HG02623 (cell line): ENCODE data around the gene AFTPH.
"Not testable (repeated sequence)": the region's sequence is repeated elsewhere in the genome, so short reads cannot be mapped to it uniquely, and the experiment has no call there.

ENCODE experiments used
- ATAC-seq: cut with Tn5 transposase; IDR thresholded peaks from one replicate; pipeline ENCODE4 v1.9.1; 2021; ENCODE audit warnings: moderate library complexity; ENCODE audit not compliant: unreplicated experiment

Gene AFTPH

DNA sequence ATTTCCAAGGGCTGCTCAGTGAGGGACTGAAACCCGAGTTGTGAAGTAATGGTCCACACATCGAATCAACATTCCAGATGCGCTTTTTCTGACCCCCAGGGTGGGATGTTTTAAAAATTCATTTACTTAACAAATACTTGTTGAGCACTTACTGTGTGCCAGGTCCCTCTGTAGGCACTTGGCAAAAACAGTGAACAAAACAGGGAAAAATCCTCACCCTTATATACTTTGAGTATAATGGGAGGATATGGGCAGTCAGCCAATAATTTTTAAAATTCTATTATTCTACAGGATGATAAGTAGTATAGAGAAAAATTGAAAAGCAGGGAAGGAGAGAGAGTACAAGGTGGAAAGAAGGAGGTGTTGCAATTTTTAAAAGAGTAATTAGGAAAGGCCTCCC is 31.3 kb upstream of the AFTPH start:
- ATAC-seq: no peak

DNA sequence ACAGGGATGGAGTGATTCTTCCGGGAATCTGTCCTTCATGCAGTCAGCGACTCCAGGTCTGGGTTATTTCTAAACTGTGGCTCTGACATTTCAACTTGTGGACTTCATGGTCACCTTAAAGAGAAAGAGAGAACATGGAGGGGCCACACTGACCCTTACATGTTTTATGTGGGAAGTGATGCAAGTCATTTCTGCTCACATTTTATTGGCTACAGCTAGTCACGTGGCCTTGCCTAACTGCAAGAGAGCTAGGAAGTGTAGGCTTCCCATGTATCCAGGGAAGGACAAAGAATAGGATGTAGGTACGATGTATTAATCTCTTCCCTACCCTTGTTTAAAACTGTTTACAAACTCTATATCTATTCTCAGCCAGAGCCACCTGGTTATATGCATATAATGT is 30.3 kb upstream of the AFTPH start:
- no peak for ATAC-seq

DNA sequence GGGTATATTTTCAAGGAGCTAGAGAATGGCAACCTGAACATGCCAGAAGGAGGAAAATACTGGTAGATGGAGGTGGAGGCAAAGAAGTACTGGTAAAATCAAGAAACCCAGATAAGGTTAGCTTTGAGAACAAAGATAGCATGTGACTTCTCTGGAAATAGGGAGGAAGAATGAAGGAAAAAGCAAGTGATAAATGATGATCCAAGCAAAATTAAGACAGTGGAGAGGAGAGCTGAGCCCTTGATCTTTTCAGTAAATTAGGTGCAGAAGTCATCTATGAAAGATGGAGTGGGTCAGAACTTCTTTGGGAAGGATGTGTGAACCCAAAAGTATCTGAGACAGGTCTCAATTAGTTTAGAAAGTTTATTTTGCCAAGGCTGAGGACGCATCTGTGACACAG is 25.7 kb upstream of the AFTPH start:
- ATAC-seq: no peak

DNA sequence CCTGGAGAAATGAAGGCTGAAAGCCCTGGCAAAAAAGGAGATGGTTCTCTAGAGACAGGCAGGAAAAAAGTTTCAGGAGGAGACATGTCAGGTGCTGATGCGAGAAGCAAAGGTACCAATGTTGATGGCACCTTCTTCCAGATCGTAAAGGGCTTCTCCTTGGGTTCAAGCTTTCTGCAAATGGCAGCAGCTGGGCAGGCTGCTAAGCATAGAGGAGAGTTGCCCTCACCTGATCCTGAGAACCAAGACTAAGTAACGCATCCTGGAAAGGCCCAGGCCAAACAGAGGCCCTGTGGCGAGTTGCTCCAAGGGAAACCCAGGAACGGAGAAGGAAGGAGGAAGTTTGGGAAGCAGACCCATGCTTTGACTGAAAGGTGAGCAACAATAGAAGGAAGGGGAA is 23.6 kb upstream of the AFTPH start:
- no peak for ATAC-seq

DNA sequence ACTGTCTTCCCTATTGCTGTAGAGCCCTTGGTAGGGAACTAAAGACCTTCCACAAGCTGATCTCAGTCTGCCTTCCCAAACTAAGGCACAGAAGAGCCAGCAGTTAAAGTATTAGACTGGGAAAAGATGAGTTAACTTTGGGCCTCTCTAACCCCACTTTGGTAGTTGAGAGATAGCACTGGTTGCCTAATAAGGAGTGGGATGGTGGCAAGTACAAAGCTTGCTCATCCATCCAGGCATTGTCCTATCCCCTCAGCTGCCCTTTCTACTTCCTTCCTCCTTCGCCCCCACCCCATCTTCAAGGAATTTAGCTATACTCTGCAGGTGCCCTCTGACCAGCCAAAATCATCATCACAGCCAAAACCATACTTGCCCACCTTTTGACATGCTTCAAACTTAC is 22.2 kb upstream of the AFTPH start:
- no peak for ATAC-seq

DNA sequence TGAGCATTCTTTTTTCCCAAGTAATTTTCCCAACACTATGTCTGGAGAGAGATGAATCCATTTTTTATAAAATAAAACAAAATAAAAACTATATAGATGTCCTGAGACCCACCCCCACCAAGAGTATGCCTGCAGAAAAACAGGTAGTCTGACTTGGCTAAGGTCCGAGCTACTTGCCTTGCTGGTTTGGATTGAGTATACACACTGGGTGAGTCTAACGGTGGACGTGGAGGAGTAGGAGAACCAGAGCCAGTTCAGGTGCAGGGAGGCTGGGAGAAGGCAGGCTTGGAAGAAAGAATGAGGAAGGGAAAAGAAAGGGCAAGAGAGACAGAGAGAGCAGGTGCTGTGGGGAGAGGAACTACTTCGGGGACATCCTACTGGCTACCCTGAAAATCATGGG is 21.3 kb upstream of the AFTPH start:
- no peak for ATAC-seq

DNA sequence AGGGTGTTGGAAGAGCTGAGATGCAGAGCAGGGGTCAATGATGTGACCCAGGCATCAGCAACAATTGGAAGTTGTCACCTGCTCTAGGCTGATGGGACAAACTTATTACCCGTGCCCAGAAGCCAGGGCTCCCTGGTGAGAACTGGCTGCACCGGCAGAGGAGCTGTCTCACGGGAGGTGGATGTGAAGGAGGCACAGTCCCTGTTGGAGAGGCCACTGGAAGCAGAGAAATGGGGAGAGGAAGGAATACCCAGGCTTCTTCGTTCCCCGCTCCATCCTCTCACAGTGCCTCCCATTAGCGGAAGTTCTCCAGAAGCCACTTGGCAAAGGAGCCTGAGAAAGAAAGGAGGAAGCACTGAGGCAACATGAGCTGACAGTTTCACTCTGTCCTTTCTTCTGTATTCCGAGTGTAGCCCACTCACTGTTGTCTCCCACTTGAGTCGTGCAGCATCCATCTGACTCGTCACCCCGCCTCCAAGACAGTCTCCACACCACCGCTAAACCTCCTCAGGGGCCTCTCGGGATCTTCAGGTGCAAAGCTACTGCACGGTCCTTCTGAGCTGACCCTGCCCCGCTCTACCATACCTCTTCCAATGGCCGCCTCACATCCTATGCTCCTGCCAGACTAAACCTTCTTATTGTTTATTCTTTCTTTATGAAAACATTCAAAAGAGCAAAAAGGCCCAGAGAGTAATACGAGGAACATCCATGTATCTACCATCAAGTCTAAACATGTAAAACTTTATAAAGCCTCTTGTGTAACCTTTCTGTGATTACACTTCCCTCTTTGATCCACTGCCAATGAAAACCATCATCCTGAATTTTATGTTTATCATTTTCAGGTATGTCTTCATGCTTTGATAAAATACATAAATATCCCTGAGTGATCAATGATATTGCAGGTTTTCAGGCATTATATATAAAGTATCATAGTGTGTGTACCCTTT is 19.1 kb upstream of the AFTPH start:
- no peak for ATAC-seq

DNA sequence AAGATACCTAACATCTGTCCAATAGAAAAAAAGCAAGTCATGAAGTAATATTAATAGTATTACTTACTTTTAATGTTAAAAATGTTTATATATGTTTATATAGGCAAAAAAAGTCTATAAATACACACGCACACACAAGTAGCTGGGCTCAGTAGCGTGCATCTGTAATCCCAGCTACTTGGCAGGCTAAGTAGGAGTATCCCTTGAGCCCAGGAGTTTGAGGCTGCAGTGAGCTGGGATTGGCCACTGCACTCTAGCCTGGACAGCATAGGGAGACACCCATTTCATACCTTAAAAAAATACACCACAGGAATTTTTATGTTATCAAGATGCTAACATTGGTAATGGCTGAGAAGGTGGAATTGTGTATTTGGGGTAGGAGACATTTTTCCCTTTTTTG is 17.4 kb upstream of the AFTPH start:
- no peak for ATAC-seq

DNA sequence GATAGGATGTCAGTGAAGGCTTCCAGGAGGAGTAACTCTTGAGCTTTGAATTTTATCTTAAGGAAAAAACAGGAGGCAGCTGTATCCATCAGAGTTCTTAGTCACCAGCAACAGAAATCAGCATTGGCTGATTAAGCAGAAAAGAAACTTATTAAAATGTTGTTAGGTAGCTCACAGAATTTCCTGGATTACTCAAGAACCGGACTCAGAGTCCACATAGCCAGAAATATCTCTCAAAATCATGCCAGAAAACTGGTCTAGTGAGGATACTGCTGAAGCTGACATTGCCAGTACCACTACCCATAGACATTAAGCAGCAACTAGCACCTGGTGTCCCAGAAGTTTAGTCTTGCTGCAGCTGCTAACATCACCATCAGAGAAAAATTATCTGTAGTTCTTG is 10.1 kb upstream of the AFTPH start:
- no peak for ATAC-seq

DNA sequence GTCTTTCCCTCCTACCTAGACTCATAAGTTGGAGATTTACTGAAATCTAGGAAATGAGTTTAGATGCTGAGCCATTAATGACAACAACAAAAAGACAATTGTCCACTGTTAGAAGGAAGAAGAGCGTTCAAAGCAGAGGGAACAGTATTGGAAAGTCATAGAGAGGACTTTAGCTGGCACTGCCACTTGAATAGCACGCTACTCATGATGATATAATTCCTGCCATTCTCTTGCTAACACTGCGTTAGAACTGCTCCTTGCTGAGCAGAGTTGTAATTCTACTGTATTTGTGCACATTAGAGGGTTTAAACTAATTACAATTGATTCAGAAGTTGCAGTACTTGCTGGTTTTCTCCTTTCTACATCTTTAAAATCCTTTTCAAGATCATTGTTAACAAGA is 9.0 kb upstream of the AFTPH start:
- no peak for ATAC-seq

DNA sequence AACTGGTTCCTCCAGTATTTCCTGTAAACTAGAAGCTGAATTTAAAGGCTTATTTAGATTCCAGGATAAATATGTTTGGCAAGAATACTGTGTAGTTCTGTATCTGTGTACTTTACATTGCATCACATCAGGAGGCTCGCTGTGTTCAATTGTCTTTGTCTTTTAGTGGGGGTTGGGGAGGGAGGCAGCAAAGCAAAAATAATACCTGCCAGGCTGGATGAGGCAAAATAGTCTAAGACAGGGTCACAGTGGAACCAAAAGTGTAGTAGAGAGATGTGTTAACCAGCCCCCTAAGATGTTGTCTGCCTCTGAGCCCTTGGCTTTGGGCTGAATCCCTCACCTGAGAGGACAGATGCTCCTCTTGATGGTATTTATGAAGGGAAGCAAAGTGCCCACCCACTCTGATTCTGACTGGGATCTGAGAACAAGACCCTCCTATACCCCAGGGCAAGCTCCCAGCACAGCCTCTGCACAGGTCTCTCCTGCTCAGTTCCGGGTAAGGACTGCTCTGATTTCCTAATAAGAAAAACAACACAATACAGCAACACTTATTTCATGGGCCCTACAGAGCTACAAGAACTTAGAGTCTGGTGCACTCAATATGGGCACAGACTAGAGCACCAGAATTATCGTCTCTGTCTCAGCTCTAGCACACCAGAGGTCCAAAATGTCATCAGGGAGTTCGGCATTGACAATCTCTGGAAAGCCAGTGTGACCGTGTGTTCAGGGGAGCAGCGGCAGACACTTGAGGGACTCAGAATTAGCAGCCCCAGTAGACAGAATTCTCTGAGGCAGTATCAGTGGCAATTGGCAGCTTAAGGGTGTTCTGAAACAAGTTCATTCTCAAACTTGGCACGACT is 7.2 kb upstream of the AFTPH start:
- ATAC-seq: no peak

DNA sequence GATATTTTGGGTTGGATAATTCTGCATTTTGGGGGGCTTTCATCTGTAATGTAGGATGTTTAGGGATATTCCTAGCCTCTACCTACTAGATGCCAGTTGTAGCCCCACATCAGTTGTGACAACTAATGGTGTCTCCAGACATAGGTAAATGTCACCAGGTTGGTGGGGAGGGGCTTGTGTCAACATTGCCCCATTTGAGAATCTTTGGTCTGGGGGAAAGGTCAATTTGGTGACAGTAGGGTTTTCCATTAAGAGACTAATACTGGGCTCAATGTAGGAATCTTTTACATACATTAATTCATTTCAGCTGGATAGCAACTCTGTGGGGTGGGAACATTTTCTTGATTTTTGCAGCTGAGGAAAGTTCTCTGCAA is 6.6 kb upstream of the AFTPH start:
- ATAC-seq: no peak

DNA sequence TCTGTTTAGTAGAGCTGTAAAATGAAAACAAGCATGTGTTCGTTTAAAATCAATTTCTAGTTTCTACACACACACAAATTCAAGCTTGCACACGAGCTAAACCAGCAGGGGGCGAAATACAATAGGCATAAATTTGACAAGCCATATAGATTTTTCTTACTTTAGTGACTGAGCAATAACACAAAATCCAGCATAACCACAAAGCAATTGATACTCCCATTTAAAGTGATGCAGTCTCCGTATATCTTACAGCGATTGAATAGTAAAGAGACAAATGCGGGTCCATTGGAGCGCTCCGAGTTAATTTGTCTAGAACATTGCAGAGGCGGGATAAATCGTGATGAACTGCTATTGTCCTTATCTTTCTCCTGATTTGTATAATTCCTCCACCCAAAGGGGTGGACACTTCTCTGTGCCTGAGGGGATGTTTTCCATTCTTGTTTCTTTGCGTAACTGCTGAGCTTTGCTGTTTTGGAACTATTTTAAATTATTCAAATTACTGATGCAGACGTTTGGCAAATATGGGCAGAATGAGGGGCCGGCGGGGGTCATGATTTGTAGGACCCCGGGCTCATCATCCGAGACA is 1.2 kb upstream of the AFTPH start:
- ATAC-seq: no peak

DNA sequence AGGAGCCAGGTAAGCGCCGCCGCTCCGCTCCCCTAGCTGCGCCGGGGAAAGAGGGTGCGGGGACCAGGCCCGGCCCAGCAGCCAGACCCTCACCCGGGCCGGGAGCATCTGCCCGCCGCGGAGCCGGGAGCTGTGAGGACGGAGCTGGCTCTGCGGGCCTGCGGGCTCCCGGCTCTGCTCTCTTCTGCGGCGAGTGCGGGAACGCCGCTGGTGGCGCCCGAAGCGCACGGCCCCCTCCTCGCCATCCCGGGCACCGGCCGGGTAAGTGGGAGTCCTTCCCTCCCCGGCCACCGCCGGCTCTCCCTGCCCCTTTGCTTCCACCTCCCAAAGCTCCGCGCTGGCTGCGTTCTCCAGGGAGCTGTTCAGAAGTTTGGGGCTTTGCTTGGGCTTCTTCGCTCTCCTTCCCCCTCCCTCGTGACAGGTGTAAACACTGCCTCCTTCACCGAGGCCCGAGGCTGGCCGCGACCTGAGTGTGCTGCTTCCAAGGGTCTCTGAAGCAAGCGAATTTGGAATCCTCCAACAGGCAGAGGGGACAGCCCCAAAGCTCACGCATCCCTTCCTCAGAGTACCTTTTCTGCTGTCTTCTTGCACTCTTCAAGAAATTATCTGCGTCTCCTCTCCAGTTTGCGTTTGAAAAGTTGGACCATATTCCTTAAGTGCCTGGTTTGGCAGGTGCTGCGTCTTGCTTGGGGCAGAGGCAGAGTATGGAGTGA is 632 bp downstream of the AFTPH start:
- peak; percentile 9 for ATAC-seq

DNA sequence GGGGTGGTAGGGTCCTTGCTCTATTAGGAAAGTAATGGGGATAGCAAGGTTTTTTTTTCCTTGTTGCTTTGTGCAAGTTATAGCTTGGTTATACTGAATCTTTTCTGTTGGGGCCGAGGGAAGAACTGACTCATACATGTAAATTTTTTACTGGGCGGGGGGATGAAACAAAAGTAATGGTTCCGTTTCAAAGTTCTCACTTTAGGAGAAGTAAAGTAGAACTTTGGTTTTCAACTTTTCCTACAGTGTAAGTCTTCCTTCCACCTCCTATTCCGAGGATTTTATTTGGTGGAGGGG is 1.1 kb downstream of the AFTPH start:
- no peak for ATAC-seq

DNA sequence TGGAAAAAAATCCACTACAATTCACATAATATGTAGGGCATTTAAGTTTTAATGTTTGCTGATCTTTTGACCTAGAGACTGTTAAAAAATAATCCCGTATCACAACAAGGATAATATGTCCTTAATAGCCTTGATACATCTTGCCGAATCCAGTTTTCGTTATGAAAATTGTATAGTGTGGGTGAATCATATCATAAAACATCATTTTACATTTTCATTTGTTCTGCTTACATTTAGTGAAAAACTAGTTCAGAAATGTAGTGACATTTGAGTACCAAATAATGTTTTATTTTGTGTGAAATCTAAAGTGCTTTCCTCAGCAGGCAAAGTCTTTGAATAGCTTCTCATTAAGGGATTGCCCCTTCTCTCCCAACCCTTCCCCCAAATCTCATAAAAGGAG is 1.9 kb downstream of the AFTPH start:
- ATAC-seq: no peak

DNA sequence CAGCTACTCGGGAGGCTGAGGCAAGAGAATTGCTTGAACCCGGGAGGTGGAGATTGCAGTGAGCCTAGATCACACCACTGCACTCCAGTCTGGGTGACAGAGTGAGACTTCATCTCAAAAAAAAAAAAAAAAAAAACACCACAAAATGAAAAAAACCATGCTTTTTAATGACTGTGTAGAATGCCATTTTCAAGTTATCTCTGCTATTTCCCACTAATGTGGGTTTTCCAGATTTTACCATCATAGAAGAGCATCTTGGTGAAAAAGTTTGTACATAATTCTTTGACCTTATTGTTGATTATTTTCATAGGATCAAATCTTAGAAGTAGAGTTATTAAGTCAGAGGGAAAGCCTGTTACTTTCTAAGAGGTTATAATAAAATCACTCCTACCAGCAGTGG is 6.8 kb downstream of the AFTPH start:
- not testable (repeated sequence) for ATAC-seq

DNA sequence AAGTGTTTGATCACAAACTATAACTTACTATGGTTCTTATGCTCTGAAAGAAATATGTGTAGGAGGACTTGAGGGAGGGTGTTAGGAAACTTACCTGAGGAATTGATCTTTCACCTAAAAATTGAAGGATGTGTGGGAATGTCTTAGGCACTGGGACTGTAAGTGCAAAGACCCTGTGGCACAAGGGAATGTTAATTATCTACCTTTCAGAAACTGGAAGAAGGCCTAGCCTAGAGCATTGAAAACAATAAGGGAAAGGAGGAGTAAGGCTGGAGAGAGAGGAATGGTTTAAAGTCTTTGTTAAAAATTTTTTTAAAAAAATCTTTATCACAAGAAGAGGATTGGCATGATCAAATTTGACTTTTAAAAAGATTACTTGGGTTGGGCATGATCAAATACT is 7.9 kb downstream of the AFTPH start:
- no peak for ATAC-seq

DNA sequence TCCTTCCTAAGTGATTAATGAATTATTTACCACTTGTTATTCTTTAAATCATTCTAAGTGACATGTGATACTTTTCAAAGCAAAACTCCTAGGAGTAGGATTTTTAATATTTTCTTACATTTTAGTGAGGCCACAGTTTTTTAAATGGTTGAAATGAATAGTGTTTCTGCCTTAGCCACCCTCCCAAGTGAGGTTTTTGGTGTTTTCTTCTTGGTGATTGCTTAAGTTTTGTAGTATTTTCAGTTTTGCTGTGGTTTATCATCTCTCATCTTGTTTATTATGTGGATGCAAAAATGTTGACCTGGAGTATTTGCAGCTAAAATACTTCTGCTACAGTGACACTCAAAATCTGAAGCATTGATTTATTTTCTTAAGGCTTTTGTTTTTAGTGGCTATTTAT is 9.8 kb downstream of the AFTPH start:
- ATAC-seq: no peak

DNA sequence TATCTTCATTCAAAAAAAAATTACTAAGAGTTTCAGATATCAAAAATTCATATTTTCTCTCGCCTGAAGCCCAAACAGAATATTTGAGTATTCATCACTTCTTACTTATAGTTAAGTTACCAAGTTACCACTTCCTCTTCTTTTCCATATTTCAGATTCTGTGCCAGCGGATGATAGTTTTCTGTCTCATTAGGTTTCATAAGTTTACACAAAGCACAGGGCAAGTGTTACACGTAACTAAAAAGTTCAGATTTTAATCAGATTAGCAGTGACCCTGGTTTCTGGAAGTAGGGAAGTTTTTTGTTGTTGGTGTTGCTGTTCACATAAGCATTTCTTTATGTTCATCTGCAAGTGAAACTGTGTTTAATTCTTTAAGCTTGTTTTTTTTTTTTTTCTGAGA is 10.2 kb downstream of the AFTPH start:
- no peak for ATAC-seq

DNA sequence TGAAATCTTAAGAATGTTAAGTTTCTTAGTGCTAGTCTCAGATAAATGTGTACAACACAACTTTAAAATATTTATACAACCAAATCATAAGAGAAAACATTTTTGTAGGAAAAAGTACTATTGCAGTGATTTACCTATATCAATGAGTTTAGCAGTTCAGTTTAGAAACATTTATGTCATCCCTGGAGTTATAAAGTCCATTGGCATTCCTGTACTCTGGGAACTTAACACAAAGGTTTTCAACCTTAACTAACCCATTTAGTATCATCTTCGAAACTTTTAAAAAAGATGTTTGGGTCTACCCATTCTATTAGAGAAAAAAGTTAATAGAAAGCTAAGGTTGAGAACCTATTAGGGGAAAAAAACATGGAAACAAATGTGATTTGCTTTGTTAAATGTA is 10.9 kb downstream of the AFTPH start:
- ATAC-seq: no peak
